CD4-positive, alpha-beta T cell treated with Interleukin-12 subunit alpha and Interleukin-12 subunit beta, for 1 hour (primary cell): ENCODE data around the gene DRD2.
"Not testable (repeated sequence)": the region's sequence is repeated elsewhere in the genome, so short reads cannot be mapped to it uniquely, and the experiment has no call there.

Experiments
- DNase-seq: peaks from one replicate; pipeline ENCODE4 v3.0.0-alpha.2; 2020

DRD2 gene

DNA sequence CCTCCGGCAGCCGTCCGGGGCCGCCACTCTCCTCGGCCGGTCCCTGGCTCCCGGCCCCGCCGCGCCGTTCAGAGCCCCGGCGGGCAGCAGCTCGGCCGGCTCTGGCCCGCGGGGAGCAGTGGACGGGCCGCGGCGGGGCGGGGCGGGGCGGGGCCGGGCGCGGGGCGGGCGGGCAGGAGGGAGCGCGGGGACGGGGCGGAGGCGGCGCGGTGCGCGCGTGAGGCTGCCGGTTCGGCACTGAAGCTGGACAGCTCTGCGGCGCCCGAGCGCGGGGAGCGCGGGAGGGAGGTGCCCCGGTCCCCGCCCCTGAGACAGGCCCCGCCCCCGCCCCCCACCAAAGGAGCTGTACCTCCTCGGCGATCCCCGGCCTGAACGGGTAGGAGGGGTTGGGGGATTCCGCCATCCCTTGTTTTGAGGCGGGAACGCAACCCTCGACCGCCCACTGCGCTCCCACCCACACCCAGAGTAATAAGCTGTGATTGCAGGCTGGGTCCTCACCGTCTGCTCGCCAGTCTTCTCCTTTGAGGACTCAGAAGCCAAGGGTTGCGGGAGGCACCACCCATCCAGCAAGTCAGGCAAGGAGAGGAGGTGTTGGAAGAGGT is at the start of gene DRD2:
TSS of gene DRD2 (minus strand) at position 239 of the 602 bp plus-strand sequence. CDS start 50,747 bp downstream, outside the sequence.
- no peak for DNase-seq

DNA sequence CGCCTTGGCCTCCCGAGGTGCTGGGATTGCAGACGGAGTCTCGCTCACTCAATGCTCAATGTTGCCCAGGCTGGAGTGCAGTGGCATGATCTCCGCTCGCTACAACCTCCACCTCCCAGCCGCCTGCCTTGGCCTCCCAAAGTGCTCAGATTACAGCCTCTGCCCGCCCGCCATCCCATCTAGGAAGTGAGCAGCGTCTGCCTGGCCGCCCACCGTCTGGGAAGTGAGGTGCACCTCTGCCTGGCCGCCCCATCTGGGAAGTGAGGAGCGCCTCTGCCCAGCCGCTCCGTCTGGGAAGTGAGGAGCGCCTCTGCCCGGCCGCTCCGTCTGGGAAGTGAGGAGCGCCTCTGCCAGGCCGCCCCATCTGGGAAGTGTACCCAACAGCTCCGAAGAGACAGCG is 48.7 kb upstream of the DRD2 start:
- DNase-seq = not testable (repeated sequence)

DNA sequence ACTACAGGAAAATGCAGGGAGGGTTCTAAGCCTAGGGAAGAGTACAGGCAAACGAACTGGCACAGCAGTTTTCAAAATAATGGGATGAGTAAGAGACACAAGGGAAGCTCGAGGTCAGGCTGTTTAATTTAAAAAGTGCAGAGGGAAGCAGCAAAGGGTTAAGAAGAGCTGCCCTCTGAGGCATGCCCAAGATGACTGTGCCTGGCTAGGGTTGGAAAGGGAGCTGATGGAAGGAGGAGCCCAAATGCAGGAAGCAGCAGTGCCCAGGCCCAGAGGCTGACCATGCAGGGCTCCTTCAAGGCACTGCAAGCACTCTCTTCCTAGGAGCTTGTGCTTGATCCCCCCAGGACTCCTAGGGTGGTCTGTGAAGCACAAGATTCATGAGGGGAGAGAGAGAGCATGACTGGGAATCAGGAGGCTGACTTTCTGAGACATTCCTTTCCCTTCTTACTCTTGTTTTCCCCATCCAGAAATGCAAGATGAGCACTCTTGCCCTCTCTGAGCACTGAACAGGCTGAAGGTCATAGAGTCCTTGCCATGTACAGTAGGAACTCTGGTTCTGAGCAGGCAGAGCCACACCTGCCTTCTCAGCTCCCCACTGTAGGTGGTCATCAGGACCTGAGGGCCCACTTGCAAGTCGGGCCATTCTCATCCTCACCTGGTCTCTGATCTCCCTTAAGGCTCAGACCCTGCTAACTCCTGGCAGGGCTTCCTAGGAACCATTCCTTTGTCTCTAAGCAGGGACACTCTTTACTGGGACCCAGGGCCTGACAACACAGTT is 46.7 kb upstream of the DRD2 start:
- no peak for DNase-seq

DNA sequence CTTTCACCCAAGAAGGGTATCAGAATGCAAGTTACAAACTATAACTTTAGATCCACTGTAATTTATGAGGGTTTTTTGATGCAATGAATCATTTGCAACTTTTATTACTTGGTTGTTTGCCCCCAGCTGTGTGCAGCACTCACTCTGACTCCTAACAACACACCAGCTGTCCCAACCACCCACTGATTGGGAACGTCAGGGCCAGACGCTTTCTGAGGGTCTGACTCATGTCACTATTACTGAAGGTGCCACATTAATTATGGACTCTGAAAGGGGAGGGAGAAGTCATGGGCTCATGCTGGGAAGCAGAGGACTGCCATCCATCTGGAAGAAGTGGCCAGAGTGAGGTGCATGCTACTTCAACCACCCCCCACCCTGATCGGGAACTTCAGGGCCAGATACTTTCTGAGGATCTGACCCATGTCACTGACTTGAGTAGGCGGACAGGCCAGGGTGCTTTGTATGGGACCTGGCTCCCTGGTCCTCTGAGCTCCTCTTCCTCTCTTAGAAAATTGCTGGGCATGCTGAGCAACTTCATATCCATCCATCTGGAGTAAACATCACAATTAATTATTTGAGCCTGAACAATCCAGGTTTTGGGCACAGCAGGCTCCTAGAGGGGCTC is 44.9 kb upstream of the DRD2 start:
- no peak for DNase-seq

DNA sequence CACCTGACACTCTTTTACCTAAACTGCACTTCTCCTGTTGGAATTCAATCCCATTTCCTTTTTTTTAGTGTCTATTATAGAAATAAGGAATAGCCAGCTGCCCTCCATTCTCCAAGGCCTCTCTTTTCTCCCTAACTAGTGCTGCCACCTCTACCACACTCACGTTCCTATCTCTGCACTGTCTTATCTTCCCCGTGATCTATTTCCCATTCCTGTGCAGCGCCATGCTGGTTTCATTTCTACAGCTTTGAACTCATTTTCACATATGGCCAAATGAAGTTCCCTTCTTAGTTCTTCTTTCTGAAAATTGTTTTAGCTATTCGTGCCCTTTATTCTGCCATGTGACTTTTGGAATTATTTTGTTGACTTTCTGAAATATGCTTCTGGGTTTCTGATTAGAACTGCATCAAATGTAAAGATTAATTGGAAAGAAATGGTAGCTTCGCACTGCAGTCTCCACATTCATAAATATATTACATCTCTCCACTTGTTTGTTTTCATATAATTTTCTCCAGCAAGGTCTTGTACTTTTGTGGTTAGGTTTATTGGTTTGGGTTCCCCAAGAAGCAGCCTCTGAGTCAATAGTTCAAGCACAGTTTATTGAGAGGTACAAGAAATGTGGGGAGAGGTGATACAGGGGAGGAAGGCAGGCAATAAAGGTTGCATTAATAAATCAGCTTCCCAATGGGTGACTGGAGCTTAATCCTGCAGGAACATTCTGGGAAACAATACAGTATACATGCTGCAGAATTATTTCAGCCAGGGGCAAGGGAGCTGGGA is 43.7 kb upstream of the DRD2 start:
- DNase-seq = no peak

GRCh38 chr11:113517361-113517760 is 42.2 kb upstream of the DRD2 start:
- DNase-seq = no peak

DNA sequence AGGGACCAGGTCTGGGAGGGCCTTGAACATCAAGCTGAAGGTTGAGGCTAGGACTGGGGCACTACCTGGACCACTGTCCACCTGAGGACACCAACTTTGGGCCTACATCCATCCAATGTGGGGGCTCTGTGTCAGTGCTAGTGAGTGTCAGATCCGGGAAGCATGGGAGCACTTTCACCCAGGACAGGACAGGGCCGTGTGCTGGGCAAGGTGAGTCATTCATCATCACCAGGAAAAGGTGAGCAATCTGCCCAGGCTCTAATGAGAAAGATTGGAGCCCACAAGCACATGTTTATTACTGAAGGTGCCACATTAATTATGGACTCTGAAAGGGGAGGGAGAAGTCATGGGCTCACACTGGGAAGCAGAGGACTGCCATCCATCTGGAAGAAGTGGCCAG is 39.7 kb upstream of the DRD2 start:
- DNase-seq = no peak

DNA sequence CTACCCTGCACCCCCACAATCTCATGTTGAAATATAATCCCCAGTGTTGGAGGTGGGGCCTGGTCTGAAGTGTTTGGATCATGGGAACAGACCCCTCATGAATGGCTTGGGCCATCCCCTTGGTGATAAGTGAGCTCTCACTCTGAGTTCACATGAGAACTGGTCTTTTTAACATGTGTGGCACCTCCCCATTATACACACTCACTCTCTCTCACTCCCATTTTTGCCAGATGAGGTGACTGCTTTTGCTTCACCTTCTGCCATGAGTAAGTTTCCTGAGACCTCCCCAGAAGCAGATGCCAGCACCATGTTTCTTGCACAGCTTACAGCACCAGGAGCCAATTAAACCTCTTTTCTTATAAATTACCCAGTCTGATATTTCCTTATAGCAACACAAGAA is 32.1 kb upstream of the DRD2 start:
- DNase-seq = no peak

DNA sequence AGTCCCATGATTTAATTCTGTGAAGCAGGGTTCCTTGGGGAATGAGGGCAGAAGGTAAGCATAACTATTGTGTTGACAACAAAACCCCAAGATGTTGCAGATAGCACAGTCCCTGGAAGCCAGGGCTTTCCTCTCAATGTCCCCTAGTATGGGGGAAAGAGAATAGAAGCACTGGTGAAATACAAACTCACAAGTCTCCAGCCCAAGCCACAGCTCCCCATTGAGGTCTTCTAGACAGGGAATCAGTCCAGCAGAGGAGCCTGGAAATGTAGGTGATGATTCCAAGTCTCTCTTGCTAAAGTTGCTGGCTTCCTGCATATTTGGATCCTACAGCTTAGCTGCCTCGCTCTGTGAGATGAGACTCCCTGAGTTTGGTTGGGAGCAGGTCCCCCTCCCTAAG is 31.7 kb upstream of the DRD2 start:
- no peak for DNase-seq

- no peak for DNase-seq
These were observed 31.3 kb upstream of the DRD2 start for GRCh38 chr11:113506461-113506860.

DNA sequence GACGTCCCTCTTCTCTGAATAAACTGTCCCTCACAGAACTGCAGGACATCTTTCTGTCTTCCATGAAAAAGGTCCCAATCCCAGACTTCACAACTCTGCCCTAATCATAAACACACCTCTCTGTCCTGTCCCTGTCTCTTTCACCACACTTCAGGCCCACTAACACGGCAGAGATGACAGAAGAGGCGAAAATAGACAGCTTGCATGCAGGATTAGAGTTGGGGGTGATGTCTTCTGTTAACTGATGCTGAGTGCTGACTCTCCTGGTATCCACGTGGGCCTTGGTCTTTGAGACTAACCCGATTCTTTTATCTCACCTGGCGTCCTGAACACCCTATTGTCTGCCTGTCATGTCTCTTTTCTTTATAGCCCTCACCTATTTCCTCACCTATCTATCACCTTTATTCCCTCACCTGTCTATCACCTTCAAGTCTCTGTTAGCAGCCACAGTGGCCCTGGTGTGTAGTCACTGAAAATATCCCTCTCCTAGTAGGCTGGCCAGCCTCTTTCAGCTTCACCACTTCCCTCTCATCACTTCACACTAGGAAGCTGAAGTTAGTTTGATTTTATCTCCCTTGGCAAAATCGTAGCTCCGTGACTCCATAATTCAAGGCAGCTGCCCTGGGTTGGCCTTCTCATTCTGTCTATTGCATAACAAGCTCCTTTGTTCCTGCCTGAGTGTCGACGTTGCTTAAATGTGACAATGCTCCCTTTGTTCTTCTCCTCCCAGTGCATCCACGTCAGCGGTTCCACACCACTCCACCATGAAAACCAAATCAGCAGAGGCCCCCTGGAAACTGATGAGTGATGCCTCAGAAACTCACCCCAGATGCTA is 30.6 kb upstream of the DRD2 start:
- no peak for DNase-seq

GRCh38 chr11:113505046-113505445 is 29.8 kb upstream of the DRD2 start:
- no peak for DNase-seq

- DNase-seq = no peak
These were observed 29.4 kb upstream of the DRD2 start for GRCh38 chr11:113504586-113504985.

- no peak for DNase-seq
These were observed 28.9 kb upstream of the DRD2 start for GRCh38 chr11:113504071-113504470.

DNA sequence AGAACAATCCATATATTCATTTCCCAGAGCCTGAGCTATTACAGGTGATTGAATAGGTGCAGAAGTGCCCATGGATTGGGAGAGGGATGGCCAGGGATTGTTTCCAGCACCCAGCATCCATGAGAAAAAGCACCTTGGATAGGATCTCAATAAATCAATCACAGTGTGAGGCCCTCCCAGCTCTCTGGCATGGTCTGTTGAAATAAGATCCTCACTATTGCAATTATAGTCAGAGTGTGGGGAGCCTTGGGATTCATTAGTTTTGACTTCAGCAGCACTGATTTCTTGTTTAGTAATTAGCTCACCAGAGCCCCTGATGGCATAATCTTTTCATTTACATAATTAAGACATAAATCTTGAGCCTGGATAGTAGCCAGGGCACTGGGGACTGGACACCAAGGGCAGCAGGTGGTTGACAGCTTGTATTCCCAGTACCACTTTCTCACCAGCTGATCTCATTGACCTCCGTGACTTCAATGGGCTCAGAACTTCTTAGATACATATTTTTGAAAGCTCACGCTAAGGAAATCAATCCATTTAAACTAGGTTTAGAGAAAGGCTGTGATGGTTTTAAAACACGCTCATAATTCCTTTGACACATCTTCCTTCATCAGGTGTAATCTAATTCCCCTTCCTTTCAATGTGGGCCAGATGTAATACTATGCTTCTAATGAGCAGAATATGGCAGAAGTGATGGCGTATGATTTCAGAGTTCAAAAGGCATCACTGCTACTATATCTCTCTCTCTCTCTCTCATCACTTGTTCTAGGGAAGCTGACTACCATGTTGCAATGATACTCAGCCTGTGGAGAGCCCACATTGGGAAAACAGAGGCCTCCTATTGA is 22.1 kb upstream of the DRD2 start:
- DNase-seq = no peak

GRCh38 chr11:113496026-113496651 is 20.9 kb upstream of the DRD2 start:
- no peak for DNase-seq

GRCh38 chr11:113494021-113494420 is 18.8 kb upstream of the DRD2 start:
- no peak for DNase-seq

DNA sequence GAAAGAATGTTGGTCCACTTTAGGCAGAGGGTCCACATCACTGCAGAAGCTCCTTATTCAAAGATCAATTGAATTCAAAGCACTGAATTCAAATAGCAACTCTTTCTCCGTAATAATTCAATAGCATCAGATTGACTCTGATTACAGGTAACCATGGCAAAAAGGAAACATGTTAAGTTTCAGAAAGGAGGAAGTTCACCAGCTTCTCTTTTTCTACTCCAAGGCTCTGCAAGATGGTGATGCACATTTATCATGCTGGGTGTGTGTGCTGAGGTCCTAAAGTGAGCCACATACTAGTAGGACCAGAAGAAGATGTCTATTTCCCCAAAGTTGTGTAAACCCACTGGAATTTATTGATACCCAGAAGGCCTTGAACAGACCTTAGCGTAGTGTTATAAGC is 18.0 kb upstream of the DRD2 start:
- no peak for DNase-seq

DNA sequence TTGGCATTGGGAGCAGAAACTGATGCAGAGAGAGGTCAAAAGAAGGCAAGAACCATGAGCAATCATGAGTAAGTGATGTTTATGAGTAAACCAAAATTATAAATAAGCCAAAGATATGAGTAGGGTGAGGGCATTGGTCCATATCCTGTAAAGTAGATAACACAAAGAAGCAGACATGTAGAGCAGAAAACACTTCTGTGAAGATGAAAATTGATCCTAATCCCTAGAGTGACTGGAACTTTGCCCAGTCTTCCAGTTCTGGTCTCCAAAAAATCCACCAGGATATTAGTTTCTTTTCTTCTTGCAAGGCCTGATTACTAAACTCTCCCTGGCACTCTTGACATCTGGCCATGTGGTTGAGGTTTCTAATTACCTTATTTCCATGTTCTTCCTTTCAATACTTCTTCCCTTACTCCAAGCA is 13.7 kb upstream of the DRD2 start:
- DNase-seq = no peak

- DNase-seq = no peak
These were observed 12.4 kb upstream of the DRD2 start for GRCh38 chr11:113487622-113488021.

DNA sequence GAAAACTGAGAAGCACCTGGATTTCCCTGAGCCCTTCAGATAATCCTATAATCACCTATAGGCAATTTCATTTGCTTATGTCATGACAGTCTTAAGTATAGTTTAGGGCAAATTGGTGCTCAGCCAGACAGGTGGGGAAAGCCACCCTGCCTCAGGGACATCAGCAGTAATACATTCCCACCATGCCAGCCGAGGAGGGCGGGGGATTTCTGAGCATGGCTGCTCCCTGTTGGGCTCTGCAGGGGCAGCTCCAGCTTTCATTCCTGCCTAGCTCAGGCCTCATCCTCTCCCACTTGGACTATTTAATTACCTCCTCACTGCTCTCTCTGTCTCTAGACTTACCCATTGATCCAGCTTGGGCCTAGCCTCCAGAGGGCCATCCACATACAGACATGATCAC is 9.0 kb upstream of the DRD2 start:
- DNase-seq = no peak
